ENCODE measurements around the gene CALU.

The CALU gene

GRCh38 chr7:128790315-128791041, 51.3 kb downstream of the CALU start:
- no peak for DNase-seq

GRCh38 chr7:128791121-128791971, 52.2 kb downstream of the CALU start, which contains the start of gene CCDC136:
CCDC136 (plus strand) TSS chr7:128791968; CDS start chr7:128792412, 444 bp downstream.
- peak; percentile 83 for DNase-seq

GRCh38 chr7:128791972-128792327, 52.8 kb downstream of the CALU start:
- no peak for DNase-seq

DNA sequence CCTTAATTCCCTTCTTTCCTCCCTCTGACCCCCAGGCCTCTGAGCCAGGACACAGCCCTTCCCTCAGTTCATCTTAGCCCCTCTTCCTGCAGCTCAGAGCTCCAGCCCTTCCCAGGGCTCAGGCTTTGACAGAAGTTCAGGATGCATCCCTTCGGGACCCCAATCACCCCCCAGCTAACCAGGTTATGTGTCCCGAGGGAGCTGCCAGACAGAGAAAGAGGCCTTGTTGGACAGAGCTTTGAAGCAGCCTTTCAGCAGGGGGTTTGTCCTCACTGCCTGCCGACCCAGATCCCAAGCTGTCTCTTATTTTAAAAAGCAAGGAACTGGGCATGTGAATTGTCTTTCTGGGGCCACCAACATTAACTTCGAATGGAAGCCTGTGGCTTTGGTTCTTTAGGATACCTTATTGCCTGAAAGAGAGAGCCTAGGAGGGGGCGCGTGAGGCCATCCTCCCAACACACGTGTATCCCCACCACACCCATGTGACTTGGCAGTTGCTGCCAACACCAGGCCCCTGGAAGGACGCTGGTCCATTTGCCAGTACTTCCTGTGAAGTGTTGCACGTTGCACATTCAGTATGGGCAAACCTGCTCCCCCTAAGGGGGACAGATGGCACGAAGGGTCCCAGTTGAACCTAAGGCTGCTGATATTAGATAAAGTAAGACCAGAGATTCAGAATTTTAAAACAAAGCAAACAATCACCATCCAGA, 53.5 kb downstream of the CALU start:
- DNase-seq: peak; percentile 83

GRCh38 chr7:128793181-128793547, 54.0 kb downstream of the CALU start:
- peak; percentile 49 for DNase-seq

GRCh38 chr7:128794020-128794419, 54.9 kb downstream of the CALU start:
- DNase-seq: peak; percentile 39

GRCh38 chr7:128794436-128794835, 55.3 kb downstream of the CALU start:
- DNase-seq: no peak

GRCh38 chr7:128795129-128795528, 56.0 kb downstream of the CALU start:
- no peak for DNase-seq

GRCh38 chr7:128796327-128796726, 57.2 kb downstream of the CALU start:
- DNase-seq: no peak

- DNase-seq: no peak
Observed at GRCh38 chr7:128799451-128799850, 60.3 kb downstream of the CALU start.

- DNase-seq: no peak
Observed at GRCh38 chr7:128800567-128800966, 61.4 kb downstream of the CALU start.

- no peak for DNase-seq
Observed at GRCh38 chr7:128801003-128801402, 61.8 kb downstream of the CALU start.

DNA sequence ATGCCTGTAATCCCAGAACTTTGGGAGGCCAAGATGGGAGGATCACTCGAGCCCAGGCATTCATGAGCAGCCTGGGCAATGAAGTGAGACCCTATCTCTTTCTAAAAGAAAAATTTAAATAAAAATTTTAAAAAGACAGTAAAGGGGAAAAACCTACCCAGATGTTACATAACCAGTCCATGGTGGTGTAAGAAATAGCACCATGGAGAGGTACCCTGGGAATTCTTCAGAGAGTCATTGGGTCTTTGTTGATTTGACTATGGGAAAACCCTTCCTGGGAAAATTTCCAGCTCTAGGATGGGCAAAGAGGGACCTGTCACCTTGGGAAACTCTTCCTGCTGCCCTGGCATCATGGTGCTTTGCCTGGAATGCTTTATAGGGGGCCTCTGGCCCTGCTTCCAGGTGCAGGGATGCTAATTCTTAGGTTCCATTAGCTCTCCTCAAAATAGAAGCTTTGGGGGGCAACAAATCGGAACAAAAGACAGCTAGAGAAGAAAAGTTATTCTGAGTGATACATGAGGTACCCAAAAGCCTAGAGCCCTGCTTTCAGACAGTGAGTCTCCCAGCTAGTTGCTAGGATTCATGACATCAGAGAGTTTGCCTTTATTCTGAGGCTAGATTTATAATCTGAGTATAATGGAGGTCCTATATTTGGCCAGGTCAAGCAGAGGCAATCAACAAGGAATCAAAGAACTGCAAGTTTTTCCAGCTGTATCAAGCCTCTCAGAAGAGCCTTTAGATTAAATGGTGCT, 62.7 kb downstream of the CALU start:
- no peak for DNase-seq

DNA sequence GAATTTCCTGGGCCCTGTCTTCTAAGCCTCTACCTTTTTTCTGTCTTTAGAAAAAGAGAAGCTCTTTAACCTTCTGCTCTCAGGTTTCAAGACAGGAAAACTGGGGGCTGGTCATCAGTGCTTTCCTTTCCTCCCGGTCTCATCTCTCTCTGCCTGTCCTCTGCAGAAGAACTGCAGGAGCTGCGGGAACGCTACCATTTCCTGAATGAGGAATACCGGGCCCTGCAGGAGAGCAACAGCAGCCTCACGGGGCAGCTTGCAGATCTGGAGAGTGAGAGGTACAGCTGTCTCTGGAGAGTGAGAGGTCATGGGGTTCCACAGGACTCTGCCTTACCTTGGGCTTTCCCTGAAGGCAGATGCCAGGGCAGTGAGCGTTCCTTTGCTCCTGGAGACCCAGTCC, 65.3 kb downstream of the CALU start:
- no peak for DNase-seq

- no peak for DNase-seq
Observed at GRCh38 chr7:128805225-128805624, 66.1 kb downstream of the CALU start.

- DNase-seq: no peak
Observed at GRCh38 chr7:128807191-128807590, 68.0 kb downstream of the CALU start.

DNA sequence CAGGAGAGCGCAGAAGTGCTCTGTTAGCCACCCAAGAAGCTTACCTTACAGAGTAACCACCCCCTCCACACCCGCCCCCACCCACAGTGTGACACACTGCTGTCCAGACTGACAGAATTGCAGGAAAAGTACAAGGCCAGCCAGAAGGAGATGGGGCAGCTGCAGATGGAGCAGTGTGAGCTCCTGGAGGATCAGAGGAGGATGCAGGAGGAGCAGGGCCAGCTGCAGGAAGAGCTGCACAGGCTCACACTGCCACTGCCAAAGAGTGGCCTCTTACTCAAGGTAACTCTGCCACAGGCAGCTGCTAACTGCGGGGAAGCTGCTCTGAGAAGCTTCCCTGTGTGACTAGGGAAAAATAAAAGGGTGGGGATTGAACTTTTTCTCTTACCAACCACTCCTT, 70.2 kb downstream of the CALU start:
- DNase-seq: no peak

GRCh38 chr7:128810473-128810872, 71.3 kb downstream of the CALU start:
- DNase-seq: no peak

DNA sequence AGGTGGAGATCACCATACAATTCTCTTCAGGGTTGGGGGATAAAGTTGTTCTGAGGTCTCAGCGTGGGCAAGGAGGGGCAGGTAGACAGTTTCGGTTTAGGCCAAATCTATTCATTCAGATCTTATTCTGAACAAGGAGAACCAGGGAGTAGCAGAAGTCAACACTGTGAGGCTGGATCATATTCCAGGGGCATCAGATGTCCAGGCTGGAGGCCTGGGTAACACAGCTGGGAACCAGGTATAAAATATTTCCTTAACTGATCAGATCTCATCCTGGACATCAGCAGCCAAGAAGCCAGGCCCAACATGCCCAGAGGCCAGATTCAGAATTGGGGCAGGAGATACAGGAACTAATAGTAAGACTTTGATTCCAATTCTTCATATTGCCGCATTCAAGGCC, 71.8 kb downstream of the CALU start:
- DNase-seq: no peak

DNA sequence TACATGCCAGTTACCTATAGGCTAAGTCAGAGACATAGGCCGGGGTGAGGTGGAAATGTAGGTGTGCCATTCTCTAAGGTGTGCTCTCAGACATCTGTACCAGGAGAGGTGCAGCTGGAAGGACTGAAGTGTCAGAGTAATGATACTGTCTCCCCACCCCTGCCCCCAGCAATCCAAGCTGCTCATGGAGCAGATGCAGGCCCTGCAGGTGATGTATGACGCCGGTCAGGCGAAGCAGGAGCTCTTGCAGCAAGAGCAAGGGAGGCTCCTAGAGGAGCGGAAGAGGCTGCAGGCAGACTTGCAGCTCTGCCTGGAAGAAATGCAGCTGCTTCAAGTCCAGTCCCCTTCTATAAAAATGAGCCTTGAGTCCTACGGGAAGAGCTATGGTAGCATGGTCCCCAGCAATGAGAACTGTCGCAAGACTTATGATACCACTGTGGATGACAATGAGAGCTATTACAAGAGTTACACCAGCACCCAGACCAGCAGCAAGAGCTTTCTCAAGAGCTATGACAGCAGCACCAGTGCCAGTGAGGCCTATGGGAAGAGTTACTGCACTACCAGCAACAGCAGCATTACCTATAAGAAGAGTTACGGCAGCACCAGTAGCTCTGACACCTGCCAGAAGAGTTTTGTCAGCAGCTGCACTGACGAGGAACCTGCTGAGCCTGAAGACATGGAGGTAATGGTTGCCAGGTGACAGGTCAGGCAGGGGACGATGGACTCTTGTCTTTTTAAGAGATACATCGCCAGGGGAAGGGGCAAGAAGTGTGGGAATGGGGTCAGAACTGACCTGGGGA, 72.7 kb downstream of the CALU start:
- DNase-seq: no peak

DNA sequence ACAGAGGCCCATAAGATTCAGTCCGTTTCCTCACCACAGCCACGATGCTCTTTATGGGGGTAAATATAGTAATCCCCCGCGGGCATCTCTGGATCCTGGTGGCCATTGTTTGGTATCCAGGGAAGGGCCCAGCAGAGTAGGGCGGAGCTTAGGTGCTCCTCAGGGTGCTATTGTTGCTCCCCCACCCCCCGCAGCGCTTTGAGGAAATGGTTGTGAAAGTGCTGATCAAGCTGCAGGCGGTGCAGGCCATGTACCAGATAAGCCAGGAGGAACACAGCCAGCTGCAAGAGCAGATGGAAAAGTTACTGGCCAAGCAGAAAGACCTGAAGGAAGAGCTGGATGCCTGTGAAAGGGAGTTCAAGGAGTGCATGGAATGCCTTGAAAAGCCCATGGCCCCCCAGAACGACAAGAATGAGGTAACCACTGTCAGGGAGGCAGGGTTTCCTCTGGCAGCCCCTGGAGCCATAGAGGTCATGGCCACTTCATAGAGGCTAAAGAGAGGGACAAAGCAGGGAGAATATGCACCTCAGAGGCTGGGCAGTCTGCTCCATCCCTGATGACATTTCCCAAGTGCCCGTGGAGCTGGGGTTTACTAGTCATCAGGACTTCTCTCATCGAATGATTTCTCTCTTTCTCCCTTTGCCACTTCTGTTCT, 73.5 kb downstream of the CALU start:
- DNase-seq: peak; percentile 69

DNA sequence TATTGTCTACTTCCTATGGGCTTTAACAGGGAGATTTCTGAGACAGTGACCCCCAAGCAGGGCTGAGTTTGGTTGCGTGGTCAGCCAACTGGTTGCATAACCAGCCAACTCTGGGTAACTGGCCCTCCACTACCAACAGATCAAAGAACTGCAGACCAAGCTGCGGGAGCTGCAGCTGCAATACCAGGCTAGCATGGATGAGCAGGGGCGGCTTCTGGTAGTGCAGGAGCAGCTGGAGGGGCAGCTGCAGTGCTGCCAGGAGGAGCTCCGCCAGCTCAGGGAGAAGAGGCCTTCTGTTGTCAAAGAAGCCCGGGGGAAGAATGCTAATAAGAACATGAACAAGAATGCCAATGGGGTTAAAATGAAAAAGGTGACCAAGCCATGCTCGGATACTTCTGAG, 75.3 kb downstream of the CALU start:
- no peak for DNase-seq

Data from hematopoietic multipotent progenitor cell treated with erythropoietin and hydrocortisone succinate and interleukin-3 and kit ligand, for 6 days (in vitro differentiated cells).